Tibial nerve (tissue), 4 donors: ENCODE results near the gene BCAS3.

Experiments
- EP300 ChIP-seq, 2 donors: sonication (generic); formaldehyde crosslinking; IDR thresholded peaks; one replicate each; pipeline ENCODE4 v1.6.1; 2017; ENCODE audit warnings: antibody characterized with exemption in 2 of 2, mild to moderate bottlenecking in 1 of 2
- POLR2A ChIP-seq, 2 donors: fragments of 450-650 bp; IDR thresholded peaks; one replicate each; pipeline ENCODE4 v1.6.1; 2017; ENCODE audit warnings: antibody characterized with exemption in 2 of 2, mild to moderate bottlenecking in 2 of 2, moderate library complexity in 2 of 2
- TF ChIP-seq, protein P1 (sequence below), 5 experiments: fragments of 200-600 bp in 3 of 5; fragments of 450-650 bp in 2 of 5; sonication (generic) in 3 of 5; IDR thresholded peaks; one replicate each; pipeline ENCODE4 v1.5.1; 2016 to 2019; ENCODE audit warnings: antibody characterized with exemption in 5 of 5, mild to moderate bottlenecking in 3 of 5, moderate library complexity in 2 of 5

DNA sequence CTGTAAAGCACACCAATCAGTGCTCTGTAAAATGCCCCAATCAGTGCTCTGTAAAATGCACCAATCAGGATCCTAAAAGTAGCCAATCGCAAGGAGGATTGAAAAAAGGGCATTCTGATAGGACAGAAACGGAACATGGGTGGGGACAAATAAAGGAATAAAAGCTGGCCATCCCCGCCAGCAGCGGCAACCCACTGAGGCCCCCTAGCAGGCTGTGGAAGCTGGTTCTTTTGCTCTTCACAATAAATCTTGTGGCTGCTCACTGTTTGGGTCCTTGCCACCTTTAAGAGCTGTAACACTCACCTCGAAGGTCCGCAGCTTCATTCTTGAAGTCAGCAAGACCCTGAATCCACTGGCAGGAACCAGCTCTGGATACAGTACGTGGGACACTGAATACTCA is 559.6 kb downstream of the BCAS3 start:
- TF ChIP-seq EP300 (IDR thresholded peaks at IDR 0.05), result no peak
- no peak for TF ChIP-seq POLR2A (IDR thresholded peaks at IDR 0.05)
- TF ChIP-seq, protein P1, sequence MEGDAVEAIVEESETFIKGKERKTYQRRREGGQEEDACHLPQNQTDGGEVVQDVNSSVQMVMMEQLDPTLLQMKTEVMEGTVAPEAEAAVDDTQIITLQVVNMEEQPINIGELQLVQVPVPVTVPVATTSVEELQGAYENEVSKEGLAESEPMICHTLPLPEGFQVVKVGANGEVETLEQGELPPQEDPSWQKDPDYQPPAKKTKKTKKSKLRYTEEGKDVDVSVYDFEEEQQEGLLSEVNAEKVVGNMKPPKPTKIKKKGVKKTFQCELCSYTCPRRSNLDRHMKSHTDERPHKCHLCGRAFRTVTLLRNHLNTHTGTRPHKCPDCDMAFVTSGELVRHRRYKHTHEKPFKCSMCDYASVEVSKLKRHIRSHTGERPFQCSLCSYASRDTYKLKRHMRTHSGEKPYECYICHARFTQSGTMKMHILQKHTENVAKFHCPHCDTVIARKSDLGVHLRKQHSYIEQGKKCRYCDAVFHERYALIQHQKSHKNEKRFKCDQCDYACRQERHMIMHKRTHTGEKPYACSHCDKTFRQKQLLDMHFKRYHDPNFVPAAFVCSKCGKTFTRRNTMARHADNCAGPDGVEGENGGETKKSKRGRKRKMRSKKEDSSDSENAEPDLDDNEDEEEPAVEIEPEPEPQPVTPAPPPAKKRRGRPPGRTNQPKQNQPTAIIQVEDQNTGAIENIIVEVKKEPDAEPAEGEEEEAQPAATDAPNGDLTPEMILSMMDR (IDR thresholded peaks at IDR 0.05), result no peak
